Osteoblast (primary cell): ENCODE data around the gene EIF4E1B. TPM values are rescaled to one million over a fixed set of nuclear protein-coding genes. Genes with fewer than 3 reads are reported as not detected.

ENCODE experiments used
- DNase-seq: peaks from one replicate; pipeline ENCODE4 v3.0.0; 2011; ENCODE audit warnings: low spot score, mixed read lengths; ENCODE audit not compliant: insufficient read length; ENCODE audit errors: missing footprints
- H2AFZ ChIP-seq: 2 replicates; pipeline ENCODE4 v1.6.0; 2011; ENCODE audit warnings: mild to moderate bottlenecking, low read length
- H3K27ac ChIP-seq: 2 replicates; pipeline ENCODE4 v1.5.1; 2011; ENCODE audit warnings: mild to moderate bottlenecking, low read depth, low read length, moderate library complexity
- H3K27me3 ChIP-seq: 2 replicates; pipeline ENCODE4 v1.6.0; 2012; ENCODE audit warnings: mild to moderate bottlenecking, control low read depth, inconsistent platforms, low read length, moderate library complexity; ENCODE audit not compliant: insufficient read depth
- H3K36me3 ChIP-seq: 2 replicates; pipeline ENCODE4 v1.5.1; 2011; ENCODE audit warnings: mild to moderate bottlenecking, low read length, control low read depth, moderate library complexity; ENCODE audit not compliant: insufficient read depth
- H3K4me1 ChIP-seq: 2 replicates; pipeline ENCODE4 v1.5.1; 2011; ENCODE audit warnings: mild to moderate bottlenecking, low read length, control low read depth, moderate library complexity; ENCODE audit not compliant: insufficient read depth
- H3K4me2 ChIP-seq: 2 replicates; pipeline ENCODE4 v1.6.0; 2011; ENCODE audit warnings: mild to moderate bottlenecking, low read length; ENCODE audit not compliant: insufficient read depth
- H3K4me3 ChIP-seq: fragments of 200-600 bp; sonication (generic); 3 replicates; pipeline ENCODE4 v1.5.1; 2012; ENCODE audit warnings: mild to moderate bottlenecking, low read length, inconsistent platforms; ENCODE audit not compliant: insufficient read depth
- H3K79me2 ChIP-seq: 2 replicates; pipeline ENCODE4 v1.6.0; 2012; ENCODE audit warnings: mild to moderate bottlenecking, low read length, control low read depth, inconsistent platforms; ENCODE audit not compliant: insufficient read depth
- H3K9me3 ChIP-seq: 2 replicates; pipeline ENCODE4 v1.5.1; 2011; ENCODE audit warnings: low read depth, low read length, control low read depth
- H4K20me1 ChIP-seq: 2 replicates; pipeline ENCODE4 v1.6.0; 2012; ENCODE audit warnings: mild to moderate bottlenecking, low read length, control low read depth; ENCODE audit not compliant: insufficient read depth
- total RNA-seq: library from RNA; depleted of rRNA; stranded (reverse); fragments of >200 nt; gene quantifications from 2 replicates; pipeline ENCODE4 v1.2.3, GENCODE V29; 2012
- TF ChIP-seq, protein P1 (sequence below): IDR thresholded peaks from 2 replicates; pipeline ENCODE4 v1.5.1; 2011; ENCODE audit warnings: mild to moderate bottlenecking, low read depth, low read length, moderate library complexity; ENCODE audit errors: extremely low read depth

Gene EIF4E1B
- total RNA-seq, 1 donor = not detected

DNA sequence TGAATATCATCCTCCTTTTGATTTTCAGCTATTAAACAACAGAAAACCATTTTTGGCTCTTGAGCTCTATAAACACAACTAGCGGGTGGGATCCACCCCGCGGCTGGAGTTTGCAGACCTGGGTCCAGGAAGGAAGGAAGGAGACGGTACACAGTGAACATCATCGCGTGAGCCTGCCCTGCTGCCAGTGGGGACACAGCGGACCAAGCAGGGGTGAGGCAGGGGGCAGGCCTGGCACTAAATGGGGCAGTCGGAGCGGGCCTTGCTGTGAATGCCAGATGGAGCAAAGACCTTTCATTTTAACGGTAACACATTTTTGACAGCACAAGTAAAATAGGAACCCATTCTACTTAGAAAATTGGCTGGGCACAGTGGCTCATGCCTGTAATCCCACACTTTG, 31.2 kb downstream of the EIF4E1B start:
- H3K79me2 ChIP-seq = no peaks in the 10 kb centered on the region
- H3K4me3 ChIP-seq = no peak overlapping the region
- no peak overlapping the region for H3K4me2 ChIP-seq
- peaks cover 13% of the 10 kb centered on the region for H3K4me1 ChIP-seq
- peaks cover 29% of the 10 kb centered on the region for H3K27me3 ChIP-seq
- H4K20me1 ChIP-seq = peaks cover 7% of the 10 kb centered on the region
- no peak overlapping the region for H3K27ac ChIP-seq
- H3K9me3 ChIP-seq = no peaks in the 10 kb centered on the region
- TF ChIP-seq, protein P1, sequence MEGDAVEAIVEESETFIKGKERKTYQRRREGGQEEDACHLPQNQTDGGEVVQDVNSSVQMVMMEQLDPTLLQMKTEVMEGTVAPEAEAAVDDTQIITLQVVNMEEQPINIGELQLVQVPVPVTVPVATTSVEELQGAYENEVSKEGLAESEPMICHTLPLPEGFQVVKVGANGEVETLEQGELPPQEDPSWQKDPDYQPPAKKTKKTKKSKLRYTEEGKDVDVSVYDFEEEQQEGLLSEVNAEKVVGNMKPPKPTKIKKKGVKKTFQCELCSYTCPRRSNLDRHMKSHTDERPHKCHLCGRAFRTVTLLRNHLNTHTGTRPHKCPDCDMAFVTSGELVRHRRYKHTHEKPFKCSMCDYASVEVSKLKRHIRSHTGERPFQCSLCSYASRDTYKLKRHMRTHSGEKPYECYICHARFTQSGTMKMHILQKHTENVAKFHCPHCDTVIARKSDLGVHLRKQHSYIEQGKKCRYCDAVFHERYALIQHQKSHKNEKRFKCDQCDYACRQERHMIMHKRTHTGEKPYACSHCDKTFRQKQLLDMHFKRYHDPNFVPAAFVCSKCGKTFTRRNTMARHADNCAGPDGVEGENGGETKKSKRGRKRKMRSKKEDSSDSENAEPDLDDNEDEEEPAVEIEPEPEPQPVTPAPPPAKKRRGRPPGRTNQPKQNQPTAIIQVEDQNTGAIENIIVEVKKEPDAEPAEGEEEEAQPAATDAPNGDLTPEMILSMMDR = no peak
- DNase-seq = no peak
- no peak overlapping the region for H2AFZ ChIP-seq
- H3K36me3 ChIP-seq = no peaks in the 10 kb centered on the region

DNA sequence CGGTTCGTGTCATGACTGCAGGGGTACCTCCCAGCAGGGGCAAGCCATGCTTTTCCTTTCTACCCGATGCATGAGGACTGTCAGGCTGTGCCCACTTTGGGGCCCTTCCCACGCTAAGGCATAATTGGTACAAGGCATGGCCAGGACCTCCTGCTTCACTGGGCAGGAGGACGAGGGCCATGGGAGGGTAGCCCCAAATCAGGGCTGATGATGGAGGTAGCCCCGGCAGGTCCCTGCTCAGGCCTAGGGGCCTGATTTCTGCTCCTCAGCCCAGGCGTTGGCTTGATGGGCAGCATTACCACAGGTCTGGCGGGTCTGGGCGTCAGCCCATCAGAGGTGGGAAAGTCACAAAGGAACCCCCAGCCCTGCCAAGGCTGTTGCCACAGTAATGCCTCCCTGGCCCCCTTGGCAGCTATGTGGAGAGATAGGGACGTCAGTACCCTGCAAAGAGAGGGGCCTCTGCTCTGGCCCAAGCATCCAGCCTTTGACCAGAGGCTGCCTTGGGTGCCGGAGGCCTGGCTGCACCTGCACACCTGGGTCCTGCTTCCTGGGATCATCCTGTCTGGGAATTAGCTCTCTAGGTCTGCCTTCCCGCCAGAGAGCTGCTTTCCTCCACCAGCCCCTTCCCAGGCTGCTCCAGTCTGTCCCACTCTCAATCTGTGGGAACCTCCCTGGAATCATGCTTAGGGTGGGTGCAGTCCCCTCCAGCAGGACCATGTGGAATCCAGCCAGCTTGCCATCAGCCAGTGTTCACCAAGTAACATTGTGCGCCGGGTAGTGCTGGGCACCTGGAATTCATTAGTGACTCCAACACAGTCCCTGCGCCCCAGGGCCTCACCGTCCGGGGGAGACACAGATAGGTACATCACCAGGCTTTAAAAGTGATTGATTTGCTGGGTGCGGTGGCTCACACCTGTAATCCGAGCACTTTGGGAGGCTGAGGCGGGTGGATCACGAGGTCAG, 32.2 kb downstream of the EIF4E1B start:
- DNase-seq = peak; percentile 69
- Histone ChIP-seq H3K4me1 (peaks cover 13% of the 10 kb centered on the region), H2AFZ (no peak overlapping the region), H3K36me3 (no peaks in the 10 kb centered on the region), H3K79me2 (no peaks in the 10 kb centered on the region), H3K27me3 (peaks cover 33% of the 10 kb centered on the region), H3K4me2 (no peak overlapping the region), H3K4me3 (no peak overlapping the region), H3K9me3 (no peaks in the 10 kb centered on the region), H4K20me1 (peaks cover 7% of the 10 kb centered on the region), H3K27ac (no peak overlapping the region)
- TF ChIP-seq, protein P1 = no peak

DNA sequence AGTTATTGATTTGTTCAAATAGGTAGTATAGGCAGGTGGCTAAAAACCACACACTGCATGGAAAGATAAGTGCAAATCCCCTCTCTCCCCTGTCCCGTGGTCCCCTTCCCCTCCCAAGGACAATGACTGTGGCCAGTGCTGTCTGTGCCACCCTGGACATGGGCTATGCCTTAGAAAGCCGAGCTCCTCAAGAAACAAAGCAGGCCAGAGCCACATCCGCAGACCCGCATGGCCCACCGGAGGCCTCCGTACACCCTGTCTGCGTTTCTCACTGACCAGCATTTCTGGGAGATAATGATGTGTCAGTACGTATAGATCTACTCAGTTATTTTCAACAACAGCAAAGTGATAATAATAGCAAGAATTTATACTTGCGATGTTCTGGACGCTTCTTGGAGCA, 33.1 kb downstream of the EIF4E1B start:
- DNase-seq = no peak
- Histone ChIP-seq H3K27me3 (peaks cover 42% of the 10 kb centered on the region), H3K9me3 (no peaks in the 10 kb centered on the region), H3K4me2 (no peak overlapping the region), H3K79me2 (no peaks in the 10 kb centered on the region), H3K4me1 (peaks cover 9% of the 10 kb centered on the region), H2AFZ (no peak overlapping the region), H4K20me1 (peaks cover 7% of the 10 kb centered on the region), H3K4me3 (no peak overlapping the region), H3K27ac (no peak overlapping the region), H3K36me3 (no peaks in the 10 kb centered on the region)
- TF ChIP-seq, protein P1 = no peak

DNA sequence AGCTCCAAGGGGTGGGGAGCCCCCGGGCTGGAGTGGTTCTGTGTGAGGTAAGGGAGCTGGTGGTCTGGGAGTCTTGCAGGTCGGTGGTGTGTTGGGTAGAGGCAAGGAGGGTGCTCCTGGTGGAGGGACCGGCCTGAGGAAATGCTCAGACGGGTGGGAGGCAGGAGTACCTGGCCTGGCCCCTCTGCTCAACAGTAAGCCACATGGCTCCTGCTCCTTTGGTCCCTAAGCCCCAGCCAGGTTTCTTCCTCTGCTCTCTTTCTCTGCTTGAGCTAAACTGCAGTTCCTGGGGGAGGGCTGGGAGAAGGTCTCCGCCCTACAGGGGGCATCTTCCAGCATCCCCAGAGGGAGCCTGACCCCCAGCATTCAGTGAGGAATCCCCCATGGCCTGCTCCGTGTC, 34.0 kb downstream of the EIF4E1B start:
- Histone ChIP-seq H3K27me3 (peaks cover 51% of the 10 kb centered on the region), H3K4me3 (no peak overlapping the region), H3K36me3 (no peaks in the 10 kb centered on the region), H3K9me3 (no peaks in the 10 kb centered on the region), H2AFZ (no peak overlapping the region), H4K20me1 (peaks cover 7% of the 10 kb centered on the region), H3K79me2 (no peaks in the 10 kb centered on the region), H3K4me1 (no peaks in the 10 kb centered on the region), H3K4me2 (no peak overlapping the region), H3K27ac (no peak overlapping the region)
- DNase-seq = peak; percentile 78
- TF ChIP-seq, protein P1 = no peak
